HG03280 (cell line): ENCODE data around the gene RFT1.
"Not testable (repeated sequence)": the region's sequence is repeated elsewhere in the genome, so short reads cannot be mapped to it uniquely, and the experiment has no call there.

Experiments used
- ATAC-seq: cut with Tn5 transposase; IDR thresholded peaks from one replicate; pipeline ENCODE4 v1.9.1; 2021; ENCODE audit warnings: mild to moderate bottlenecking, moderate library complexity; ENCODE audit not compliant: unreplicated experiment

Gene RFT1

GRCh38 chr3:53072653-53073552 lies 57.3 kb downstream of the RFT1 start:
- peak; percentile 86 for ATAC-seq

GRCh38 chr3:53071882-53072431 lies 58.3 kb downstream of the RFT1 start:
- no peak for ATAC-seq

GRCh38 chr3:53069422-53070068 lies 60.7 kb downstream of the RFT1 start:
- no peak for ATAC-seq

- no peak for ATAC-seq
Measured at GRCh38 chr3:53068176-53068575, 62.1 kb downstream of the RFT1 start.

GRCh38 chr3:53067567-53067966 lies 62.7 kb downstream of the RFT1 start:
- ATAC-seq, result no peak

GRCh38 chr3:53065841-53066480 lies 64.3 kb downstream of the RFT1 start:
- ATAC-seq, result no peak

GRCh38 chr3:53062905-53063304 lies 67.3 kb downstream of the RFT1 start:
- ATAC-seq, result no peak

GRCh38 chr3:53056442-53056841 lies 73.8 kb downstream of the RFT1 start:
- ATAC-seq, result no peak

GRCh38 chr3:53054233-53054632 lies 76.0 kb downstream of the RFT1 start:
- ATAC-seq, result not testable (repeated sequence)

- no peak for ATAC-seq
Measured at GRCh38 chr3:53051929-53052328, 78.3 kb downstream of the RFT1 start.

GRCh38 chr3:53049987-53050386 lies 80.2 kb downstream of the RFT1 start:
- ATAC-seq, result no peak

GRCh38 chr3:53046171-53047170 lies 83.8 kb downstream of the RFT1 start:
- peak; percentile 31 for ATAC-seq

- ATAC-seq, result peak; percentile 50
Measured at GRCh38 chr3:53045518-53046170, 84.6 kb downstream of the RFT1 start, which contains the start of gene SFMBT1. Gene SFMBT1 (minus strand): TSS chr3:53046073. CDS start chr3:52969128, 76,945 bp downstream.

- peak; percentile 55 for ATAC-seq
Measured at GRCh38 chr3:53044711-53045517, 85.3 kb downstream of the RFT1 start.

GRCh38 chr3:53044371-53044710 lies 85.9 kb downstream of the RFT1 start:
- ATAC-seq, result no peak

- no peak for ATAC-seq
Measured at GRCh38 chr3:53043738-53044137, 86.5 kb downstream of the RFT1 start.

GRCh38 chr3:53042651-53043050 lies 87.6 kb downstream of the RFT1 start:
- no peak for ATAC-seq

GRCh38 chr3:53040351-53040820 lies 89.8 kb downstream of the RFT1 start:
- ATAC-seq, result no peak

GRCh38 chr3:53039376-53039752 lies 90.9 kb downstream of the RFT1 start:
- no peak for ATAC-seq
